Measurements from ENCODE around the gene CIAO3.
"Not testable (repeated sequence)": the region's sequence is repeated elsewhere in the genome, so short reads cannot be mapped to it uniquely, and the experiment has no call there.

CIAO3 gene

DNA sequence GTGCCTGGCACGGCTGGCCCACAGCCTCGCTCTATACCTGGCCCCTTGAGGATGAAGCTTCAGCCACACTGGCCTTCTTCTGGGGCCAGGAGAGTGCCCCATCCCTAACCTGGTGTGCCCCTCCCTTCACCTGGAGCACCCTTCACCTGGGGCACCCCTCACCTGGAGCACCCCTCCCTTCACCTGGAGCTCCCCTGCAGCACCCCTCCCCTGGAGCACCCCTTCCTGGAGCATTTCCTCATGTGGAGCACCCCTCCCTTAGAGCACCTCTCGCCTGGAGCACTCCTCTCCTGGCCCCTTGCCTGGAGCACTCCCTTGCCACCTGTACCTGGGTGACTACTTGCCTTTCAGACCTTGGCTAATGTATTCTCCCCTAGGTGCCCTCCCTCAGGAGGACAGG lies 32.8 kb downstream of the CIAO3 start:
- DNase-seq, result no peak

DNA sequence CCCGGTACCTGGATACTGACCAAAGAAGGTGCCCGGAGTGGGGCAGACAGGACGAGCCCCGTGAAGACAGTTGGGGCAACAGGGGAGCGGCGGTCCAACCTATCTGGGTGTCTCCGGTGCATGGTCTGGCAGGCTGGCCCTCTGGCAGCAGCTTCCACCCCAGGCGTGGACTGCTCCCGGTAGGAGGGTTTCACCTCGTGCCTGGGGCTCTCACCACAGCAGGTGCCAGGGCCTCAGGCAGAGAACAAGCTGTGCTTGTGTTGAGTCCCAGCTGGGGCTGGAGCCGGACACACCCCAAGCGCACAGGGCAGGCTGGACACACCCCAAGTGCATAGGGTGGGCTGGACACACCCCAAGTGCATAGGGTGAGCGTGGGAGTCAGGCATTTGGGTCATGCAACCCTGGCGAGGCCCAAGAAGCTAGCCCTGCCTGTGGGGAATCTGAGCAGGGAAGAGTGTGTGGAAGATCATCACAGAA lies 33.7 kb downstream of the CIAO3 start:
- DNase-seq, result no peak

DNA sequence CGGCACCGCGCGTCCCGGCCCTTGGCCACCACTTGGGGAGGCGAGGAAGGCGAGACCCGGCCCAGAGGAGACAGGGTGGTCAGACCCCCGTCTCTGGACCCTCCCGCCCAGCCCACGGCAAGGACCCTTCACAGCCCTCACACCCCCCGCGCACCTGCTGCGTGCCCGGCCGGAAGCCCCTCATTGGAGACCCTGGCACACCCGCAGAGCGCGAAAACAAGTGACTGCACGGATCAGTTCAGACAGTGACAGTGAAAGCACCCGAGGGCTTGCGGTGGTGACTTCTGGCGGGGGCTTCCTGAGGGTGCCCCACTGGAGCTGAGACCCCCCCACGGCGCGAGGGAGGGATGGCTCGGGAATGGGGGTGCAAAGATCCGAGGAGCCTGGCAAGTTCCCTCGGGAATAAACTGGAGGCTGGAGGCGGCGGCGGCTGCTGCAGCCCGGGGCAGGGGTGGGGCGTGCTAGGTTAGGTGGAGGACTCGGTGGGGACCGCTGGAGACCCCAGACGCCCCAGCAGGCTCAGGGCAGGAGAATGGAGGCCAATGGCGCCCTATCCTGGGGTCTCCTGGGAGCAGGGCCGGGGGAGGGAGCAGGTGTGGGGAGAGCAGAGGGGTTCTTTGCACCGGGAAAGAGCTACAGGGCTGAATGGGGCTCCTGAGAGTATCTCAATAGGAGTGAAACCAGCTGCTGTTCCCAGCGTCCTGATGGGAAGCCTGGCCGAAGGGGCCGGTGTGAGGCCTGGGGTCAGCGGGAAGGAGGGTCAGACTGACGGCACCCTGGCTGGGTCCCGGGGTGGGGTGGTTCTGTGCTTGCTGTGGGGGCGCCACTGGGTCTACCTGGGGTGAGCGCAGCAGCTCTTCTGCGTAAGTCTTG lies 34.4 kb downstream of the CIAO3 start:
- no peak for DNase-seq

DNA sequence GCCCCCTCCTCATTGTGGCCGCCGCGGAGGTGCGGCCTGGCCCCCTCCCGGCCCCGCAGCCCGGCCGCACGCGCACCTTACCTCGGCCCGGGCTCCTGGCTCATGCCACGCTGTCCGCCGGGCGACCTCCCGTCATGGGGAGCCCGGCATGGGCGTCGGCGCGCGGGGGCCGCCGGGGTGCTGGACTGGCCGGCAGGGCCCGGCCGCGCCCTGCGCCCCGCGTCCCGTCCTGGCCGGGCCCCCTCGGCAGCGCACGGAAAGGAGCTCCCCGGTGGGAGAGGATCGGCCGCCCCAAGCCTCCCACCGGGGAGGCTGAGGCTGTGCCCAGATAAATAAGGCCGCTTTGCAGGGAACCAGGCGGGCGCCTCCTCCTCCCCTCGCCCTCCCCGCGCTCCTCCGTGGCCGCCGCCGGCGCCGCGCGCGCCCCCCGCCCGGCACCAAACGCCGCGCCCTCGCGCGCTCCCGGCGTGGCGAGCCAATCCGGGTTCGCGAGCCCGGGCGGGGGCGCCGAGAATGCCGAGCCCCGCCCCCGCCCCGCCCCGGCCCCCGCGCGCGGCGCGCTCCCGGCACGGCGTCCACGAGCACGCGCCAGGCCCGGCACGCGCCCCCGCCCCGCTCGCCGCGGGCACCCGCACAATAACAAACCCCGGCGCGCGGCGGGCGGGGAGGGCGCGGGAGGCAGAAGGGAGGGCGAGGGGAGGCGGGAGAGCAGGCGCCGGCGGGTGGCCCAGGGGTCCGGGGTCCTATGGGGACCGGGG lies 35.2 kb downstream of the CIAO3 start, which contains the start of gene FBXL16:
FBXL16 (minus strand) TSS at position 371 of the 758 bp plus-strand sequence. CDS start 8,396 bp downstream, outside the sequence.
- DNase-seq, result no peak

DNA sequence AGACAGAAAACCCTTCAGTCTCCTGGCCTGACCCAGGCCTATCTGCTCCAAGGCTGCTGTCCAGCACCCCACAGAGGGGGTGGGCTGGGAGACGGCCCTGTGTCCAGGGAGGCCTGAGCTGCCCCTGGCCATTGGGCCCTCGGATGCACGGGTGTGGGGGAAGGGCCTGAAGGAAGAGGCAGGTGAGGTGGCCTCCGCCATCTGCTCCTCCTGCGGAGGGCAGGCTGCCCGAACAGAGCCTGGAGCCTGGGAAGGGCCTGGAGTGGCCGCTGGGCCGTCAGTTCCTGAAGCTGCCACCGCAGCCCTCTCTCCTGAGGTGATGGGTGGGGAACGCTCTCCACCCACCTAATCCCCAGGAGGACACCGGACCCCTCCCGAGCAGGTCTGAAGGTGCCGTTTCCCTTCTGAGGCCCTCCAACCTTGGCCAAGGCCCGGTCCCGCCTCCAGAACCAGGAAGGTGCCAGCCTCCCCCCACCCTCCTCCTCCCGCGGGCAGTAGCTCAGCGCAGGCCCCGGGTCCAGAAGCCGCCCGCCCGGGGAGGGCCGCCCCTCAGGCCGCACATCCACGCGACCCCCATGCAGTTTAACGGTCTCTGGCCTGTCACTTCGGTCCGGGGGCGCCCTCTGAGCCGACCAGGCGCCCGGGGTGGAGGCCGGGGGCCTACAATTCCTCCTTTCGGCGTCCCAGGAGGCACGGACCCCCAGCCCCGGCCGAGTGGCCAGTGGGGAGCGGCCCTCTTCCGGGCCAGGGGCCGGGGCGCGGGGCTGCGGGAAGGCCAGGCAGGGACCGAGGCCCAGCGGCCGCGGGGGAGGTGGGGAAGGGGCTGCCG lies 36.0 kb downstream of the CIAO3 start:
- DNase-seq, result no peak

DNA sequence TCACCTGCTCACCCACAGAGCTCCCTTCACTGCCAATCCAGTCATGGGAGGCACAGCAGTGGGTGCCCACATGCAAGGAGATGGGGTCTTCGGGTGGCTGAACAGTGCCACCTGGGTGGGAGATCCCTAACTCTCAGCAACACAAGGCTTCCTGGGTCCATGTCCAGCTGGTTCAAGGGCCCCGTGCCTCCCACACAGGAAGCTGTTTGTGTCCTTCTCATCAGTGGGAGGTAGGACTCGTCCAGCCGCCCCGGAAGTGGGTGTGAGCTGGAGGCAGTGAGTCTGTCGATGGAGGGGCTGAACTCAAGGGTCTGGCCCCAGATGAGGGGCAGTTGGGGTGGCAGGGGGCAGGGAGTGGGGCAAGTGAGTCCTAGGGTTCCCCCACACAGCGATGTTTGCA lies 36.8 kb downstream of the CIAO3 start:
- no peak for DNase-seq

DNA sequence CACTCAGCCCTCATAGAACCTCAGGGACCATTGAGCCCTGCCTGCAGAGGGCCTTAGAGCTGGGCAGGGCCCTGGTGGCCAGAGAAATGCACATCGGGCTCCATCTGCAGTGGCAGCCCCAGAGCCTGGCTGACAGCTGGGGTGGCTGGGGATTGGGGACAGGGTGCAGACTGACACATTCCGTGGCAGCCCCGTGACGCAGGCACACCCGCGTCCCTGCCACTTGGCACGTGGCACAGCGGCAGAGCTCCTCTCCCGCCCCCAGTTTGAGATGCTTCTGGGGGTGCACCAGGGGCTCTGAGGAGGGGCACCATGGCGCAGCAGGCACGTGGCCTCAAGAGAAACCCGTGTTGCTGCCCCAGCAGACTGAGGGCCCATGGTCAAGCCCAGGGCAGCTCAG lies 37.4 kb downstream of the CIAO3 start:
- DNase-seq, result no peak

DNA sequence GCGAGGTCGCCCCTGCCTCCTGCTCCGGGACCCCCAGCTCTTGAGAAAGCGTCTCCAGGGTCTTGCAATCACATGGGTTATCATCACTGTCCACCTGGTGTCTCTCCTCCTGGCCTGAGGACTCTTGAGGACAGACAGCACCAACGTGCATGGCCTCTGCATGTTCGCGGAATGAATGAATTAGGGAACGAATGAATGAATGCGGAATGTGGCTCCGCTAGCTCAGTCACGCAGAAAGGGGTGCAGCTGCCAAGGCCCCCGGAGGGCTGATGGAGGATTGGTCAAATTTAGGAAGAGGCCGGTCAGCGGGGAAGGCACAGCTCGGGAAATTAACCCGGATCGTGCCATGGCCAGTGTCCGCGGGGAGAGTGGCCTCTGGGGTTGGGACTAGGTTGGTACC lies 38.5 kb downstream of the CIAO3 start:
- no peak for DNase-seq

DNA sequence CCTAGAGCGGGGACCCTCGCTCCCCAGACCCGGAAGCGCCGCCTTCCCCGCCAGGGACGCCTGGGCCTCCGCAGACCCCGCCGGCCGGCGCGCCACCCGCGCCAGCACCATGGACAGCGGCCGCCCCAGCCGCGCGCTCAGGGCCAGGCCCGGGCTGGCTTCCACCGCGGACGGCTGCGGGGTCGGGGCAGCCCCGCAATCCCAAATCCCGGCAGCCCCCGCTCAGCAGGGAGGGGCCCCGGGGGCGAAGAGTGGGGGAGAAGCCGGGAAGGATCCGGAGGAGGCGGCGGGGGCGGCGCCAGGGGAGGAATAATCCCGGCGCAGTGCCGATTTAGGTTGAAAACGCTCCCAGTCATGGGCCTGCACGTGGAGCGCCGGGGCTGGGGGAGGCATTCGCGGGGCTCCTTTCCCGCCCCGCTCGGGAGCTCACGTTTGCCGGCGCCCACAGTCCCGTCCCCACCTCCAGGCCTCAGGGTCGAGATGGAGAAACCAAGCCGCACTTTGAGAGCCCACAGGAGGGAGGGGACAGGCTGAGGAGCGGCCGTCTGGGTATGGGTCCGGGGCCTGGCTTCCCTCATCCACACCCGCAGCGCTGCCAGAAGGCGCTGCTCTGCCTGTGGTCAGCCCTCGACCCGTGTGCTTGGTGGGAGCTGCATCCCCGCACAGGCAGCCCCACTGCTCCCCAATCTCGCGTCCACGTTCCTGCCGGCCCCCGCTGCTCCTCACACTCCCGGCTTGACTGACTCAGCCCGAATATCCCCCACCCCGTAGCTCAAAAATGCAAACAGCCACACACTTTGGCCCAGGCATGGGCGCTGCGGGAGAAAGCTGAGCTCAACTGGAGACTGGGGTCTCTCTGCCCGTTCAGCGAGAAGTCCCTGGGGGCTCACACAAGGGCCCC lies 39.9 kb downstream of the CIAO3 start:
- peak; percentile 75 for DNase-seq

DNA sequence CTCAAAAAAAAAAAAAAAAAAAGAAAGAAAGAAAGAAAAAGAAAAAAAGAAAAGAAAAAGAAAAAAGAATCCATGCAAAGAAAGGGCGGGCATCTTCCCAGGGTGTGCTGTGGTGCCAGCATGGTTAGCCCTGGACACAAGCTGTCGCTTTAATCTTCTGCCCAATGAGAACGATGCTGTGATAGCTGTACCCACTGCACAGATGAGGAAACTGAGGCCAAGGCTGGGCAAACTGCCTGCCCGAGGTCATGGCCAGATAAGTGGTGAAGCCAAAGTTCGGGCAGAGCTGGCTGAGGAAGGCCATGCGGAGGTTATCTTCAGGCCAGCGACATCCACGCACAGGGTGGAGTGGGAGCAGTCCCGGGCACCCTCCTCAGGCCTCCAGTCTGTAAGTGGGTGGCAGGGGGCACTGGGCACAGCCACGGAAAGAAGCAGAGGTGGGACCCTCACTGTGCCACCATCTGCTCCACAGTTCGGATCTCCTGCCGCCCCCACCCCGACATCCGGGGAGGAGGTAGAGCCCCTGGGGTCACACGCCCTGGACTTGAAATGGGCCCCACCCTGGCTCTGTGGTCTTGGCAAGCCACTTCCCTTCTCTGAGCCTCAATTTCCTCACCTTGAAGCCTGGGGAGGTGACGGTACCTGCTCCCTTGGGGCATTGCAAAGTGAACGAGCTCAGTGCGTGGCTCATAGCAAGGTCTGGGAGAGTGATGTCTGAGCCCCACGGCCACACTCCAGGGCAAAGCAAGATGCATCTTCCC lies 41.7 kb downstream of the CIAO3 start:
- no peak for DNase-seq

DNA sequence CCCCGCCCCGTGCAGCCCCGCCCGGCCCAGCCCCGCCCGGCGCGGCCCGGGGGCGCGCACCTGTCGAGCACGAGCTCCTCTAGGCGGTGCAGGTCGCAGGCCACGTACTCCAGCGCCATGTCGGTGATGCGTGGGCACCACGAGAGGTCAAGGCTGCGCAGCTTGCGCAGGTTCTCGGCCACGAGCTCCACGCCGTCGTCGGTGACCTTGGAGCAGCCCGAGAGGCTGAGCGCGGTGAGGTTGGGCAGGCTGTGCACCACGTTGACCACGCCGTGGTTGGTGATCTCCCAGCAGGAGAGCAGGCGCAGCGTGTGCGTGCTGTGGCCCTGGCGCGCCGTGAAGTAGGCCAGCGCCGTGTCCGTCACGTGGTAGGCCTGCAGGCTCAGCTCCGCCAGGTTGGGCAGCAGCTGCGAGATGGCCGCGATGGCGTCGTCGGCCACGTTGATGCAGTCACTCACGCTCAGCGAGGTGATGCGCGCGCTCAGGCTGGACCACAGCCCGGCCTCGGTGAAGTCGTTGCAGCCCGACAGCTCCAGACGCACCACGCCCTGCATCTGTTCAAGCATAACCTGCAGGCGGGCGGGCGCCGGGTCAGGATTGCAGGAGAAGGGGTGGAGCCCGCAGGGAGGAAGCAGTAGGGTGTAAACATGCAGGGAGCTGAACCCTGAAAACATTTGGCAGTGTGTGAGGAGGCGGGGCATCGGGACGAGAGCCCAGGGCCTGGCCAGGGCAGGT lies 45.3 kb downstream of the CIAO3 start:
- DNase-seq, result no peak

DNA sequence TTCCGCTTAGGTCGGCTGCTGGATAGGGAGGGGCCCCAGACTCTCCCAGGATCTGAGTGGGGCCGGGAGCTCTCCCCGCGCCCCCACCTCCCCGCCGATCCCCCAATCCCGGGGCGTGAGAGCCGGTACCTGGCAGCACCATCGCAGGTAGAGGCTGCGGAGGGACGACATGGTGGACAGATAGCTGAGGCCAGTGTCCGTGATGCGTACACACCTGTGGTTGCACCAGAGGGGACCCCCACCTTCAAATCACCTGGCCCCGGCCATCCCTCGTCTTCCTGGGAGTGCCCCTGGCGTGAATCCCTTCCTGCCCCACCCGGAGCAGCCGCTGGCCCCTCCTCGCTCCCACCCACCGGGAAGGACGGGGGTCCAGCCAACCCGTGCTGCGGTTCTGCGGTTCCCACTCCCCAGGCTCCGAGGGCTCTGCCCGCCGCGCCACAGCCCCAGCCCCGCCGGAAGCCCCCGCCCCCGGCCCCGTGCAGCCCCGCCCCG lies 45.9 kb downstream of the CIAO3 start:
- no peak for DNase-seq

DNA sequence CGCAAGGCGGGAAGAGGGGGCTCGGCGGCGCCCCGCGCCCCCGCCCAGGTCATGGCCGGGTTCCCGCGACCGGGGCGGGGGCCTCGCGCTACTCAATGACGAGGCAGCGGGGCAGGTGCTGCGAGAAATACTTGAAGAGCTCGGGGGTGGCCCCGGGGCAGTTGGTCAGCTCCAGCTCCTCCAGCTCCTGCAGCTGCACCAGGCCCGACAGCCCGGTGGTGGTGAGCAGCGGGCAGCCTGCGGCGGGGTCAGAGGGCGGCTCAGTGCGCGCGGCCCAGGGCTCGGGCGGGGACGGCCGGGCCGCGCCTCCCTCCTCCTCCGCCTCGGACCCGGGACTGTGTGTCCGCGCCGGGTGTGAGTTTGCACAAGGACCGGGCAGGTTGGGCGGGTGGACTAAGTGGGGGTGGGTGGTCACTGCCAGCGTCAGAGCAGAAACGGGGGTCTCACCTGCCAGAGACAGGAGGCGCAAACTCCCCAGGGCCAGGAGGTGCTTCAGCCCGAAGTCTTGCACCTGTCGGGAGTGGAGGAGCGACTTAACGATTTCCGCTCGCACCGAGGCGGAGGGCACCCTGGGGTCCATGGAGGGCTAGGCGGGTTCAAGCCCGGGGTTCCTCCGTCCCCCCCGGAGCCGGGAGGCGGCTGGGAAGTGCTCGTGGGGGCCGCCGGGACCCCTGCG lies 46.5 kb downstream of the CIAO3 start:
- no peak for DNase-seq

DNA sequence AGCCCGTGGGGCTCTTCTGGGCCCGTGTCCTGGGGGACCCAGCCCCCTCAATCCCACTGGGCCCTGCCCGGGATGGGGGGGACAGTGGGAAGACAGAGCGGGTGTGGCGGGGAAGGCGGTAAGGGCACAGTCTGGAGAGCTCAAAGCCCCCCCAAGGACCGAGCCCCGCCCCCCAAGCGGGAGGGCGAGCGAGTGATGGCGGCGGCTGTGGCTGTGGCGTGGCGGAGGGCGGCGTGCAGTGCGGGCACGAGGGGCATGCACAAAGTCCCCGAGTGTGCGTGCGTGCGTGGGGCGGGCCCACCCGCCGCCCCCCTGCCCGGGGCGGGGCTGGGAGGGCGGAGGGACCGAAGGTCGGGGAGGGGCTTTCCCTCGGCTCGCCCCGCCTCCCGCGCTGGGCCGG lies 47.0 kb downstream of the CIAO3 start:
- no peak for DNase-seq

DNA sequence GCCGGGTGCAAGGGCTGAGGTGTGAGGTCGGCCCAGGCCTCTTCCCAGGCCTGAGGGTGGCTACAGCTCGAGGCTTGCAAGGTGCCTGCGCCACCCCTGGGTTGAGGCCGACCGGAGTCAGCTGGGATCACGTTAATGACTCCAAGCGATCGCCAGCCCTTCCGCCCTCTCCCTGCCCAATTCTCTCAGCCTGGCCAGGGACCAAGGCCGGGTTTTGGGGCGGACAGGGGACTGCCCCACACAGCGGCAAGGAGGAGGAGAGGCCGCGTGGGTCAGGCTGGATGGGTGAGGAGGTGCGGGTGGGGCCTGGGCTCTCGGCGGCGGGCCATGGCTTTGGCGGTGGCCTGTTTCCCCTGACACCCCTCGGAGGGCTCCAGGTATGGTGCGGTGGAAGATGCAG lies 47.4 kb downstream of the CIAO3 start:
- no peak for DNase-seq

DNA sequence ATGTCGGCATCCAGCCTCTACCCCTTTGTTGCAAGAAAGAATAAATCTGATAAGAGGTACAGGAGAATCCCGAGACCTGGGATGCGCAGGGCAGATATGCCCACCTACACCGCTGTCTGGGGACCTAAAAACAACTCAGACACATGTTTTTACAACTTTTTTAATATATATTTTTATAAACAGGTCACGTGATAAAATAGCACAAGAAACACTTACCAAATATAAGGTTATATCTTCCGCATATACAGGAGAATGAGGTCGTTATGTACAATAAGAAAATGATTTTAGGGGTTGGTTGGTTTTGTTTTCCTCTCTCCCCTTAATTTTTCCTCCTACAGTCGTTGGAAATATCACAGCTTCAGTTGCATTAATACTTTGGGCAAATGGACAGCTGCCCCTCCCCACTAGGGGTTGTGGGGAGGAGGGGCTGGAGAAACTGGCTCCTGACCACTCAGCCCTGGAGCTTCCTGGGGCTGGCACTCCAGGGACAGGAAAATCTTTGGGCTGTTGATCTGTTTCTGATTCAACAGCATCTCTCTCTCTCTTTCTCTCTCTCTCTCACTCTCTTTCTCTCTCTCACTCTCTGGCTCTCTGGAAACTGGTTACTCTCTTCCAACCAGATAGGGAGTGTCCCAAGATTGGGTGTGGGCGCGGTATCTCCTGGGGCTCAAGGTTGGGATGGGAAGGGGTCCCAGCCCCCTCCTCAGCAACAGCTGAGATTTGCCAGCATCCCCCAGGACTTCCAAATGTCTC lies 48.3 kb downstream of the CIAO3 start:
- DNase-seq, result no peak

DNA sequence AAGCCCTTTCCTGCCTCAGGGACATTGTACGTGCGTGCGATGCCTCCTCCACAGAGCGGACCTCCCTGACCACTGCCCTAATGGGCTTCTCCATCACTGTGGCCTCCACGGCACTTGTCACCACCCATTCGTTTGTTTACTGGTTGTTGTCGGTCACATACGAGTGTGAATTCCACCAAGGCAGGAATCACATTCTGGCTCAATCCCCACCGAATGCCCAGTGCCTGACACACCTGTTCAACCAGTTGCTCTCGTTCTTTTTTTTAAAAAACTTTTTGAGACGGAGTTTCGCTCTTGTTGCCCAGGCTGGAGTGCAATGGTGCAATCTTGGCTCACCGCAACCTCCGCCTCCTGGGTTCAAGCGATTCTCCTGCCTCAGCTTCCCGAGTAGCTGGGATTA lies 49.6 kb downstream of the CIAO3 start:
- not testable (repeated sequence) for DNase-seq

DNA sequence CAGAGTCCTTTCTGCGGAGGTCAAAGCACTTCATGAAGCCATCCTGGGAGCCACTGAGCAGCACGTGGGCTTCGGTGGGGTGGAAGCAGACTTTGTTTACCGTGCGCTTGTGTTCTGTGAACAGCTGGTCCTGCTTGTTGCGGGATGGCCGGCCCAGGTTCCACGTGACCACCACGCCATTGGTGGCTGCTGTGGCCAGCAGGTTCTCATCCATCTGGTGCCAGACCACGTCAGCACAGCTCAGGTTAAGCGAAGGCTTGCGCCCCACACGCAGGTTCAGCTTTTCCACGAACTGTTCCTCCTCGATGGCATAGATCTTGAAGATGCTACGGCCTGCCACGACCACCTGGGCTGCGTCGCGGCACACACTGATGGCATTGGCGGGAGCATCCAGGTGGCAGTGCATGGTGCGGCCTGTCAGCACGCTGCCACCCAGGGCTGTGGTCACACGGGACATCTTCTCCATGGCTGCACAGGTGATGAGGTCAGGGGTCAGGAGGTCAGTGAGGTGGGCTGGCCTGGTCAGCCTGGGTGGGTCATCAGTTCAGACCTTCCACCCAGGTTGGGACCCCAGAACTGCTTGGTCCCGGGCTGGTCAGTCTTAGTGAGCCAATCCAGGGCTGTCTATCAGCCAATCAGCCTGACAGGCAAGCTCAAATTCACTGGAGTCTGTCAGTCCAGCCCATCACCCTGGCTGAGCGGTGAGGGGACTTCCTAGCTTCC lies 51.5 kb downstream of the CIAO3 start:
- DNase-seq, result no peak
